HT-29 (cell line): ENCODE measurements around the gene PTGR3. TPM values are rescaled to one million over a fixed set of nuclear protein-coding genes. Genes with fewer than 3 reads are reported as not detected.
A peak's percentile ranks its signal among the peaks of the same experiment; 100 is the strongest.

Experiments used
- DNase-seq: peaks from one replicate; pipeline ENCODE4 v3.0.0-alpha.2; 2015; ENCODE audit warnings: low spot score
- total RNA-seq: library from RNA; depleted of rRNA; stranded (reverse); fragments of >200 nt; shearing (Covaris generic); gene quantifications from 2 replicates; pipeline ENCODE4 v1.2.3, GENCODE V29; 2014; rRNA removed

Gene PTGR3, protein sequence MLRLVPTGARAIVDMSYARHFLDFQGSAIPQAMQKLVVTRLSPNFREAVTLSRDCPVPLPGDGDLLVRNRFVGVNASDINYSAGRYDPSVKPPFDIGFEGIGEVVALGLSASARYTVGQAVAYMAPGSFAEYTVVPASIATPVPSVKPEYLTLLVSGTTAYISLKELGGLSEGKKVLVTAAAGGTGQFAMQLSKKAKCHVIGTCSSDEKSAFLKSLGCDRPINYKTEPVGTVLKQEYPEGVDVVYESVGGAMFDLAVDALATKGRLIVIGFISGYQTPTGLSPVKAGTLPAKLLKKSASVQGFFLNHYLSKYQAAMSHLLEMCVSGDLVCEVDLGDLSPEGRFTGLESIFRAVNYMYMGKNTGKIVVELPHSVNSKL
- total RNA-seq: 7.0 and 16.1 TPM in 2 replicates

DNA sequence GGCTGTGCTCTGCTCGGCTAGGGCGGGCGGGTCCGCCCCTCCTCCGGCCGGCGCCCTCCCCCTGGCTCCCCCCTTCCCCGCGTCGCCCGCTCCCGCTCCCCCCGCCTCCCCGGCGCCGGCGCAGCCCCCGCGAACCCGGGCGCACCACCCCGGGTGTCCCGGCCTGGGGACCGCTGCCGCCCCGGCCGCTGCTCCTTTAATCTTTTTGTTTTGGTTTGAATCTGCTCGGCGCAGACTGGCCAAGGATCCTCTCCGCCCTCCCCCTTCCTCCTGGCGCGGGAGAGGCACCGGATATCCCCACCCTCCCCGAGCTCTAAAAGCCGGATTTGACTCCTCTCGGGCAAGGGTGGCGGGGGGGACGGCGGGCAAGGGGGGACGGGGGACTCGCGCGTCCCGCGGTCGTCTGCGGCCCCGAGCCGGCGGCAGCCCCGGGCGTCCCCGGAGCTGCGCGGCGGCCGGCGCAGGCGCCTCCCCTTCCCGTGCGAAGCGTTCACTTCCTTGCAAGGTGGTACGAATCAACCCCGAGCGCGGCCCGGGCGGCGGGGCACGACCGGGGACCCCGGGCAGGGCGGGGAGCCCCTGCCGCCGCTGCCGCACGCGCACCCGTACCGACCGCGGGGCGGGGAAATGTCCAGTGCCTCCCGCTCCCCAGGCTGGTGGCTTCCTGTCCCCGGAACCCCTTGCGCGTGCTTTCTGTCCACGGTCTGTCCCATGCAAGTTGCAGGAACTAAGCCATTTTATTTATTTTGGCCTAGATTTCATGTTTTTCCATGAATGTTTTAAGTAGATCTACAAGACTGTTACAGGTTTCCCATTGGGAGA lies at the start of gene PTGR3:
Gene PTGR3 (minus strand): TSS at position 11 of the 822 bp plus-strand sequence. CDS start 81 bp downstream, outside the sequence.
- peak; percentile 68 for DNase-seq

DNA sequence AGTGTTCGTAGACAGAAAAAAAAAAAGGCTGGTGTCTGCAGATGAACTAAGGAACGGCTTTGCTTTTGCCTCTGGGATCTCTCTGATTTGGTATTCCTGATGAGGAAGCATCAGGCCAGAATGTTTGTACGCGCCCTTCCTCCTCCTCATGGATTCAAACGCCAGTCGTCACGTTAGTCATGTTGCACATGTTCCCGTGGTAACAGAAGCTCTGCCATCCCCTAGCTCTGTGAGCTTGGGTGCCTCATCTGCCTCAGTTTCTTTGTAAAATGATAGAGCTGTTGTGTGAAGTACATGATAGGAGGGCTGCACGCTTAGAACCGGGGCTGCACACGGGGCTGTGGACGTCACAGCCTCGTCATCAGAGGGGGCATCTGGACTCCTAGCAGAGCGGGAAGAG lies 48.7 kb upstream of the PTGR3 start:
- no peak for DNase-seq

DNA sequence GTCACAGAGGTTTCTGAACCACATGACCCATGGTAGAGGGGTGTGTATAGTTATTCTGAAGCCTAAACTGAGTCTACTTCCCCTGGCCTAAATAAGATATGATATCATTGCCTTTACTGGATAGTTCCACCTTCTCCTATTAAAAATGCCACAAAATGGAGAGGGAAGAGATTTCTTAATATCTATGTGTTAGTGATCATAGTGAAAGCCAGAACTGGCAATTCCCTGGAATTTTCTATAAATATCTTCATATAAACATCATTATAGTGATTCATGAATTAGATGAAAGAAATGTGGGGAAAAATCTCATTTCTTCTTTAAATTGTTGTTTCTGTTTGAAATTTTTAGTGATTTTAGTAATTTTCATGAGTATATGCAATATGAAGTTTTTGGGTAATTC lies 47.4 kb upstream of the PTGR3 start:
- DNase-seq: no peak

DNA sequence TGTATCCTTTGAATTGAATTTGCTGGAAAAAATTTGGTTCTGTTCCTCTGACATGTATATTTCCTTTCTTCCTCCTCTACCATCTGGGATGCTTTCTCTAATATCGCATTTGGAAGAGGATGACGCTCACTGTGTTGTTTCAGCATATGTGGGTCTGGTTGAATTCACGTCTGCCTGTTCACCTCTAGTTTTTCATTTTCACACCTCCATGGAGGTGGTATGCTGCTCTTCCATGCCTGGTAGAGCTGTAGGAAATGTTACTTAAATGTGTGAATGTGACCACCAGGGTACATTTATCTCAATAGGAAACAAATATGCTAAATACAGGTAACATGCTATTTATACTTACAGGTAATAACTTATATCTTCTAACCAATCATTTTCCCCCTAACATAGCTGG lies 46.2 kb upstream of the PTGR3 start:
- DNase-seq: no peak

DNA sequence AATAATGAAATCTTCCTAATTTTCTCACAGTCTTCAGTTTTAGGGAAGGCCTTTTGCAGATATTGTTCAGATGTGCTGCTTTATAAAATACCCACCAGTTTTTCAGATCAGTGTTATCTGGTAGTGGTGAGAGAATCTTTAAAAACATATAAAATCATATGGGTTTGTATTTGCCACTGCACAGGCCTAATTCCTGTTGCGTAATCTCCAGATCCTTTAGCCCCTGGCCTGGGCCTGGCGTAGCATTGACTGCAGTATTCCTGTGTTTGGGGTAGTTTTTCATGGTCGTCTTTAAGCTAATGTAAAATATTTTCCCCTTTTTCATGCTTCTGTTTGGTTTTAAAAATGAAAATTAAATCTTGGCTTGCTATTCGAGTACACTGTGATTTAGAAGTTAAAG lies 44.8 kb upstream of the PTGR3 start:
- DNase-seq: no peak

DNA sequence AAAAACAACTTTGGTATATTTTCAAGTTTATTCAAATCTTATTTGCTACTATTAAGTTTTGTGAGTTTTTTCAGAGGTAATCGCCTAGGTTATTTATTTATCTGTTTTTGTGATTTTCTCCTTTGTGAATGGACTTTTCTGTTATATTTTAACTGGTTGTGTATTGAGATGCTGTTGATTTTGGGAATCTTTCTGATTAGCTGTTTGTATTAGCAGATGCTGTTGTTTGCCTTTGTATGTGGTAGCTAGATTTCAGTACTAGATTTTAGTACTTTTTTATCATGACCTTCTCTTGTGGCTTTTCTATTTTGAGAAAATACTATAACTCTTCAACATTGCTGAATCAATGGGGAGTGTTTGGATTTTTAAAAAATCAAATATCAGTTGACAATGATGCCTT lies 44.1 kb upstream of the PTGR3 start:
- no peak for DNase-seq

DNA sequence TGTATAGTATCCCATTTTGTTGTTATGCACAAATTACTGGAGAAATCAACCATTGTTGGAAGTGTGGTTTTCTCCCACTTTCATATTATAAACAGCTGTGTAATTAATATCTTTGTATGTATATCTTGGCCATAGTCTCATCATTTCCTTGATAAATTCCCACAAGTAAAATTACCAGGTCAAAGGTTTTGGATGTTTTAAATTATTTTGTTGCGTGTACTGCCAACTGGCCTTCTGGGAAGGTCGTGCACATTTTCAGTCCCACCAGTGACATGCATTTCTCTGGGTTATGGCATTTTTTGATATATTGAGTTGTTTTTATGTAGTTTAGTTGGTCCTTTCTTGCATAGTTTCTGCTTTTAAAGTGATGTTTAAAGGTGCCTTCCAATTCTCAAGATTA lies 43.2 kb upstream of the PTGR3 start:
- no peak for DNase-seq

DNA sequence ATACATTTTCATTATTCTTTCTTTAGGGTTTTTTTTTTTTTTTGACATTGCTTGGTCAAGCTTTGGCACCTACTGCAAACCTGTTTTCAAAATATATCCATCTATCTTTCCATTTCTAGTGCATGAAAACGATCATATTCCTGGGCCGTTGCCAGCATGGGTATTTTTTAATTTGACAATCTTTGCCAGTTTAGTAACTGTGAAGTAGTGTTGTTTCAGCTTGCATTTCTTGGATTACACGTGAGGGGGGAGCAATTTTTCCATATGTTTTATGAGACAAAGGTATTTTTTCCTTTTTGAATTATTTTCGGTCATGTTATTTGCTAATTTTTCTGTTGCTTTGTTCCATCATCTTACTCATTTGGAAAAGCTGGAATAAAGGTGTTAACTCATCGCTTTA lies 42.5 kb upstream of the PTGR3 start:
- DNase-seq: no peak

DNA sequence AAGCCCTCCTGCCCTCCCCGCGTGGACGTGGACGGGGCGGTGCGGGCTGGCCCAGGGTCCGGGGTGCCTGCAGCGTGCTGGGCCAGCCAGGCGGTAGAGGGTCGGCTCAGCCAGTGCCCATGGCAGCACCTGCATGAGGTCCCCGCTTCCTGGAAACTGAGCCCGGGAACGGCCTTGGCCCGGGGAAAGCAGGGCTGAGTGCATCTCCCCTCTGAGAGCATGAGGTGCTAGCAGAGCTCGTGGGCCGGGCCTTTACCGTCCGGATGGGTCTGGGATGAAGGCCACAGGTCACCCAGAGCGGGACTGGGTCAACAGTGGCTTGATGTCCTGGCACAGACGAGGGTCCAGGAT lies 41.5 kb upstream of the PTGR3 start:
- DNase-seq: no peak

DNA sequence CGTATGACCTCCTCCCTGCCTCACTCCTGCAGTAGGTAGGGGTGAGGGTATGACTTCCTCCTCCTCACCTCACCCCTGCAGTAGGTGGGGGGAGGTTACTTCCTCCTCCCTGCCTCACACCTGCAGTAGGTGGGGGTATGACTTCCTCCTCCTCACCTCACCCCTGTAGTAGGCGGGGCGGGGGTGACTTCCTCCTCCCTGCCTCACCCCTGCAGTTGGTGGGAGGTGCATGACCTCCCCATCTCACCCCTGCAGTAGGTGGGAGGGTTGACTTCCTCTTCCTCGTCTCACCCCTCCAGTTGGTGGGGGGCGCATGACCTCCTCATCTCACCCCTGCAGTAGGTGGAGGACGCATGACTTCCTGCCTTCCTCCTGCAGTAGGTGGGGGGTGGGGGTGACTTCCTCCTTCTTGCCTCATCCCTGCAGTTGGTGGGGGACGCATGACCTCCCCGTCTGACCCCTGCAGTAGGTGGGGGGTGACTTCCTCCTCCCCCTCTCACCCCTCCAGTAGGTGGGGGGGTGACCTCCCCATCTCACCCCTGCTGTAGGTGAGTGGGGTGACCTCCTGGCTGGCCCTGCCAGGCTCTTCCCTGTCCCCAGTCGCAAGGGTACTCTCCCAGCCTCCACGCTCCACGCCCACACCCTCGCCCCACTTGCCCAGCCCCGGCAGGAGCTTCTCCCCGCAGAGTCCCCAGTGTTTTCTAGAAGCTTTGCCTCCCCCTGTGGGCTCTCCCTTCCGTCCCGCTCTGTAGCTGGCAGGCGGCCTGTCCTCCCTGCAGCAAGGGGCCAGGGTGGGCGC lies 40.9 kb upstream of the PTGR3 start:
- DNase-seq: no peak

DNA sequence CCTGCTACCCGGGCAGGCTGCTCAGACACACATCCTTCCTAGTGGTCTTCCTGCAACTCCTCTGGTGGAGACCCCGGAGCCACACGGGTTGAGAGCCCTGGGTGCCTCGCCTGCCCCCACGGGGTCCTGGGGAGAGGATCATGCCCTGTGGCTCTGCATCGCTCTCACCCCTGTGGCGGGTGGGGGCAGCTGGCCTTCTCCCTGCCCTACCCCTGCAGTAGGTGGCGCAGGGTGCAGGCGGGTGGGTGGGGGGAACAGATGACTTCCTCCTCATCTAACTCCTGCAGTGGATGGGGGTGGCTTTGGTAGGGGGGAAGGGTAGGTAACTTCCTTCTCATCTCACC lies 40.2 kb upstream of the PTGR3 start:
- no peak for DNase-seq

DNA sequence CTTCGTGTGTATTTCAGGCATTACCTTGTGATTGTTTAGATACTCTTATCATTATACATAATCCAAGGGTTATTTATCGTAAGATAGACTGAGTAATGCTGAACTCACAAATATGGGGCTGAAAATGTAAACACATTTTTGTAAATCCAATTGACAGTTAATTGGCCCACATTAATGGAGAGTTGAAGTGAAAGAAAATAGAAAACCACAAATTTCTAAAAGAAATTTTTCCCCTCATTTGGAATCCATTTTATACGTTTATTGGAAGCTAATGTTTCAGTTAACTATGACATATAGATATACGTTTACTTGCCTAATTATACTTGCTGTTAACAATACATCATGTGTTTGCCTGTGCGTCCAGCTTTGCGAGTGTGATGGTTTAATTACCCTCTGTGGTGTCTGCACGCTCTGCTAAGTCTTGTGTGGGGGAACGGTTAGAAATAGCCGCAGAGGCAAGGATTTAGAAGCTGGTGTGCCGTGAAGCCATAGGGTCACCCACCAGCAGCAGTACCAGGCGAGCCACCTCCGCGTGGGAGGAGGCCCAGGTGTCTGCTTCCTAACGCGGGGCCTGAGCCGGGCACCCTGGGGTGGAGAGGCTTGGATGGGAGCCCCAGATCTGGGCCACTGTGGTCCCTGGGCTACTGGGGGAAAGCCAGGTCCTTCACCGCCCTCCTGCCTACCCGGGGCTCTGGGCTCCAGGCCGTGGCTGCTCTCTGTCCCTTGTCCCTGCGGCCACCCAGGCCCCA lies 39.7 kb upstream of the PTGR3 start:
- no peak for DNase-seq

DNA sequence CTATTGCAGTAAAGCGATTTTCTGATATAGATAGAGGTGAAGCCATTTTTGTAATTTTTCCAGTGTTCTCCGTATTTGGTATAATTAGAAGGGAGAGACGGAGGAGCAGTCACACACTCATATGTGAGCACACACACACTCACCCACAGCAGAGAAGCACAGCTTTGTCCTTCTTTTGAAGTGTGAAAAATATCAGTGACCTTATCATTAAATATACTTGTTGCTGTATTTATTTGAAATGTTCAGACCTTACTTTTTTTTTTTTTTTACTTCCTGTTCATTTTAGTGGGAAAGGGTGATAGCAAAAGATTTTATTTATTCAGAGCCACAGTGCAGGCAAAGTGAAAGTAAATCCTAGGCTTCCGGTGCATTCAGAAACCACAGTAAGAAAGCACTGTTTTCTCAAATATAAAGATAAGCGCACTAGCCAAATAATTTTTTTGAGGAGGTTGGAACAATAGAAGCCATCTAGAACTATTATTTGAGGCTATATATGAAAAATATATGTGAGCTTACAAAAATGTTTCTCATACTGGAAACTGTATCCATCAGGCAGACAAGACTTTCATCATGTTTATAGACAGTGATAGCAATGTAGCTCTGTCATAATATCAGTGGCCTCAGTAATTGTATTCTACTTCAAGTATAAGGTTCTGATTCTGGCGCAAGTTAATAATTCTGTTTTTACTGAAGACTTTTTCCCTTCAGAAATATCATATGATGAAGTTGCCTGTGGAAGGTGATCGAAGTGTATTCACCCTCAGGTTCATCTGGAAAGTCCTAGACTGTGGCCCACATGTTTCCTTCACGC lies 38.9 kb upstream of the PTGR3 start:
- DNase-seq: peak; percentile 36

DNA sequence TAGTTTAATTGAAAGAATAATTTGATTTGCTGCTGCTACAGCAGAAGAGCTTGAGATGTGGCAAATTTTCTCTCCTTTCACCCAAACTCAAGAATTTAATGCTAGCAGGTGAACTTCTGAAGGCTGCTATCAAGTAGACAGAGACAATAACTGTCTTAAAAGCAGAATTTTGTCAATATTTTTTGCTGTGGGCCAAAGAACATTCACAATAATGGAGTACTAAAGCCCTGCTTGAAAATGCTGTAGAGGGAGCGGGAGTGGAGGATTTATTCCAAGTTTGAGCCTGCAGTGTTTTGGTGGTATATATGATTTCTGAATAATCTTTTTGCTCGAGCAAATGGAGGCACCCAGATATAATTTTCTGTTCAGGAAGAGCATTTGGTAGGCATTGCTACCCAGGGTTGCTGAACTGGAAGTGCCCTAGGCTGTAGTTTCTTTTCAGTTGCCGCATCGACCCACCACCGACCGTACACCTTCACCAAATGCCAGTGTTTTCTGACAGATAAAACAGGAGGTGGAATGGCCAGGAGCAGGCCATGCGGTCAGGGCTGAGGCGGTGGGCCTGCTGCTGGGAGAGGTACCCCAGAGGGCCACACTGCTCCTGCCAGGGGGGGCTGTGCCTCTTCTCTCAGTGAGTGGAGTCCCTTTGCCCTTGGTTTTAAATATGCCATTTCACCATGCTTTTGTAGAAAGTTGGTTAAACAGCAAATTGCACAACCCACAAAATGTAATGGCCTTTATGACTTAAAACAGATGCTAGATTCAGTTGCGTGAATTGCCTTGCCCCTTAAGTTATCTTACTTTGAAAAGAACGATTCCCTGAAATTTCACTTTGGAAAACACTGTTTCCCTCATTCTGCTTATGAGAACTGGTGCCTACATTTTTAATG lies 38.0 kb upstream of the PTGR3 start:
- no peak for DNase-seq

DNA sequence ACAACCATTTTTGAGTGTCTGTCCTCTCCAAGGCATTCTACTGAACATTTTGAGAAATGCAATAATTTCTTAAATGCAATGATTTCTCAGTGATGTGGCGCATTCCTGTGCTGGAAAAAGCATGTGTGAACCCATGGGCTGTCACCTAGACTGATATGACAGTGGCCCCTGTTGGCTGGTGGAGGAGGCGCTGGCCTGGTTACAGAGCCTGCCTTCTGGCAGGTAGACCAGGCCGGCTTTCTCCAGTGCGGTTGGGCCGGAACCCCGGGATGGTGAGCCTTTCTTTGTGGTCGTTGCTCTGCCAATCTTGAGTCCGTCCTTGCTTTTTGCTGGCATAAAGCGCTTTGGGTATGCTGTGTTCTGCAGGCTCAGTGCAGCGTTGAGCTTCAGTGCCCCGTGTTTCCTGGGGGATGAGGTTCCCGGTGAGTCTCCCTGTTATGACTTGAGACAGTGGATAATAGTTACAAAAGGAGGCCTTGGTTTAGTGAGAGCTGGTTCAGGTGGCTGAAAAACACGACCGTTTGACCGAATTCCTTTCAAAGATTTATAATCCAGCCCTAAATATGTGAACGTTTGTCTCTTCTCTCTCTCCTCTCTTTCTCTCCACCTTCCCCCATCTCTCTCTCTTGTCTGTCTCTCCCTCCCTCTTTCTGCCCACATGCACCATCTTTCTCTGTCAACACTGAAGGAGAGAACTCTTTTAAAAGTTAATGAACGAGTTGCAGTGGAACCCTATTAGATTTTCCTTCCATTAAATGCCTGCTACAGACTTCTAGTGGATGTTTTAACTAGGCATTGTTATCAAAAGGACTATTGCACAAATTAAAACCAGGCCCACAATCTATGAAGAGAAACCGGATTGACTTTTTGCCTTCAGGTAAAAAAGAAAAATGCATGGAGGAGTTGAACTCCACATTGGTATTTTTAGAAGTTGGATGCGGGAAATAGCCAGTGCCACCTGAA lies 35.7 kb upstream of the PTGR3 start:
- peak; percentile 37 for DNase-seq

DNA sequence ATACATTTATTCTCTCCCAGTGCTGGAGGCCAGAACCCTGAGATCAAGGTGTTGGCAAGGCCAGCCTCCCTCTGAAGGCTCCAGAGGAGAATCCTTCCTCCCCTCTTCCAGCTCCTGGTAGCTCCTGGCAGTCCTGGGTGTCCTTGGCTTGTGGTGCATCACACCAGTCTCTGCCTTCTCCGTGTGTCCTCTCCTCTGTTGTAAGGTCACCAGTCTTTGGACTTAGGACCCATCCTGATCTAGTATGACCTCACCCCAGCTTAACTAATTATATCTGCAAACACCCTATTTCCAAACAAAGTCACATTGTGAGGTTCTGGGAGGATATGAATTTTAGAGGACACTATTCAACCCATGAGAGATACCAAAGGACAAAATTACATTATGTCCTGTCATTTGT lies 32.8 kb upstream of the PTGR3 start:
- DNase-seq: no peak

DNA sequence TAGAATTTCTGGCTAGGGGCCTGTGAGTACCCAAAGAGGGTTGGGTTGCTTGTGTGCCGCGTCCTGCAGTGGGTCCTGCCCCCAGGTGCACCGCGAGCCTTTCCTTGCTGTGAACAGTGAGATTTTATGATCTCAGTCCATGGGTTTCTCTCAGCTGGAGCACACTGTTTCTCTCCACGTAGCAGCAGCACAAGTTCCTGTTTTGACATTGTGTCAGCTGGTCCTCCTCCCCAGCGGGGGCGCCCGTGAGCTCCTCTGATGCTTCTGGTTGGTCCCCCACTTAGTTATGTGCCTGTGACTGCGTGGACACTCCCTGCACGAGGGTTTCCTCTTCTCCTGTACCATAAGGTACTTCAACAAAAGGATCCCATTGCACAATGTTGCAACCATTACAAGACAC lies 31.5 kb upstream of the PTGR3 start:
- DNase-seq: no peak

DNA sequence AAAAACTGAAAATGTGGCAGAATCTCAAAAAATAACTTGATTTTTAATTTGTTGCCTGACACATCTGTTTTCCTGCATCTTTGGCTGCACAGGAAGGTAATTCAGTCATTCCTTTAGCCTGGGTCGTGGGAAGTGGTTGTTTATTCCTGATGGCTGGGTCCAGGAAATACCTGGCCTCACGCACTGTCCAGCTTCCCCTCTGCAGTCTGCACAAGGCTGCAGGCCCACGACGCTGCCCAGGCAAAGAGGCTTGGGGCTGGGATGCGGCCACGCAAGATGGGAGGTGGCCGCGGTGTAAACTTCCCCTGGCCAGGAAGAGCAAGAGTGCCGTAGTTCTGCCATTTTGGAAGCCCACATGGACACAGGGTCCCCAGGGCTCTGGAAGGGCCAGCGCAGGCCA lies 29.8 kb upstream of the PTGR3 start:
- no peak for DNase-seq

DNA sequence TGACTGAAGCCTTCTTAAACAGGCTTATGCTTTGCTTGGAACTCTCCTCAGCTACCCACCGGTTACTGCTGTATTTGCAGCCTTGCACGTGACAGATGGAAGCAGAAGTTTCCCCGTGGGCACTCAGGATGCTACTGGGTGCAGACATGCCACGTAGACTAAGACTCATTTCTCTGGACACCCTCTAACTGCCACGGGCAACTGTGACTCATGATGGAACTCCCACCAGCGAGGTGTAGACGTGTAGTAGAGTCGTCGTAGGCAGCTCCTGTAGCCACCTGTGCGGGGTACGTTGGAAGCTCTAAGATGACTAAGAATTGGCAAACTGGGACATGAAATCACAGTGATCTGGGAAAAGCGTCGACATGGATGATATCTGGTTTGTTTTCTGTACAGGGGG lies 29.2 kb upstream of the PTGR3 start:
- DNase-seq: no peak
